Inferior parietal cortex (tissue), 1 donor: ENCODE results near the gene FAM136A.
A peak's percentile ranks its signal among the peaks of the same experiment; 100 is the strongest.
"Not testable (repeated sequence)": the region's sequence is repeated elsewhere in the genome, so short reads cannot be mapped to it uniquely, and the experiment has no call there.

ENCODE experiments used
- DNase-seq: peaks from one replicate; pipeline ENCODE4 v3.0.0-alpha.2; 2016; ENCODE audit errors: extremely low spot score

FAM136A gene

DNA sequence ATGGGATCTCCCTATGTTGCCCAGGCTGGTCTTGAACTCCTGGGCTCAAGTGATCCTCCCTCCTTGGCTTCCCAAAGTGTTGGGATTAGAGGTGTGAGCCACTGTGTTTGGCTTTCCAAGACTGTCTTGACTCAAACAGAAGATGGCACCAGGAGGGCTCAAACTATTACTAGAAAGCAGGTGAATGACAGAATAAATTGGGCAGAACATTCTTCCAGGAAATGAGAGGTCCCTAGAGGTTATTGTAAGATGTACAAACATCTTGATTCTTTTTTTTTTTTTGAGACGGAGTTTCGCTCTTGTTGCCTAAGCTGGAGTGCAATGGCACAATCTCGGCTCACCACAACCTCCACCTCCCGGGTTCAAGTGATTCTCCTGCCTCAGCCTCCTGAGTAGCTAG lies 4.0 kb downstream of the FAM136A start:
- not testable (repeated sequence) for DNase-seq

DNA sequence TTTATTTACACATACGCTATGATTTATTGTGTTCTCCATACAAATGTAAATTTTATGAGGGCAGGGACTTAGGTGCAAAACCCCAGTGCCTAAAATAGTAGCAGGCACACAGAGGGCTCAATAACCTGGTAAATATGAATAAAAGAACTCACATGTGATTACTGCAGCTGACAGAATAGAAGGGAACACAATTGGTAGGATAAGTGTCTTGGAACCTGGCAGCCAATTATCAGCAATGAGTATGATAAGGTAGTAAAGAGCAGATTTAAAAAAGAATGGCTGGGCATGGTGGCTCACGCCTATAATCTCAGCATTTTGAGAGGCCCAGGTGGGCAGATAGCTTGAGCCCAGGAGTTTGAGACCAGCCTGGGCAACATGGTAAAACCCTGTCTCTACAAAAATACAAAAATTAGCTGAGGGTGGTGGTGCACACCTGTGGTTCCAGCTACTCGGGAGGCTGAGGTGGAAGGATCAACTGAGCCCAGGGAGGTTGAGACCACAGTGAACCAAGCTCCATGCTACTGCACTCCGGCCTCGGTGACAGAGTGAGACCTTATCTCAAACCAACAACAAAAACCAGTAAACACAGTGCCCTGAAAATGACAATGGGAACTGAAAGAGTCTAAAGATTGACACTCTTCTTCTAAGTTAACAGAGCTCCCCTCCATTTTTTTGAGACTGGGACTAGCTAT lies 18.2 kb downstream of the FAM136A start:
- no peak for DNase-seq

DNA sequence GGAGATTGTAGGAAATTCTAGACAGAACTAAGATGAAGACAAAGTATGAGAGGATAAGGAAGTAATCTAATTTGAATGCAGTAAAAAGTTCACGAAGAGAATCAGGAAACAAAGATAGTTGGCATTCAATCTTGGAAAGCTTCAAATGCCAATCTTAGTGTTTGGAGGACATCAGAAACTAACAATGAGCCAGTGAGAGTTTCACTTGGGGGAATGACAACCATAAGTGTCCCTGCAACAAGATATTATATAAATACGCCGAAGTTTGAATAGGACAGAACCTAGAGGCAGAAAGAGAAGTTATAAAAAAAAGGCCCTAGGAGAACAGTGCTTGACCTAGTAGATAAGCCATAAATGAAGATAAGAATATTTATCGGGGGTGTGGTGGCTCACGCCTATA lies 19.4 kb downstream of the FAM136A start:
- DNase-seq: no peak

DNA sequence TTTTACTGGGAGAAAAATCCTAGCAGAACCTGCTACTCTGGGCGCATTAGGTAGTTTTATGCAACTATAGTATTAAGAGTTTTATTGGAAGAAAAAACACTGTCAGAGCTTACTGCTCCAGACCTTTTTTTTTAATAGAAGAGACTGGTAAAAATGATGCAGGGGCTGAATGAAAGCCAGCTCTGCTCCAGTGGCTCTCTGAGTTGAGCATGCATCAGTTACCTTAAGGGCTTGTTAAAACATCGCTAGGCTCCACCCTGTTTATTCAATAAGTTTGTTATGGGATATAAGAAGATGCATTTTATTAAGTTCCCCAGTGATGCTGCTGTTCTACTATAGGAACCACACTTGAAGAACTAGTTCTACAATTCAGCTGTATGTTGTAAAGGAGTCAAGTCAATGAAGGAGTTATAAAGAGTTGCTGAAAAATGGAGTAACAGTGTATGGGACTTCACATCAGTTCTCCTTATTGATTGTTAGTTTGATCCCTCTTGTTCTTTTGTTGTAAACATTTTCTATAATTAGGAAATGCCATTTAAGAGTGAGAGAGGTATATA lies 21.5 kb downstream of the FAM136A start:
- DNase-seq: no peak

DNA sequence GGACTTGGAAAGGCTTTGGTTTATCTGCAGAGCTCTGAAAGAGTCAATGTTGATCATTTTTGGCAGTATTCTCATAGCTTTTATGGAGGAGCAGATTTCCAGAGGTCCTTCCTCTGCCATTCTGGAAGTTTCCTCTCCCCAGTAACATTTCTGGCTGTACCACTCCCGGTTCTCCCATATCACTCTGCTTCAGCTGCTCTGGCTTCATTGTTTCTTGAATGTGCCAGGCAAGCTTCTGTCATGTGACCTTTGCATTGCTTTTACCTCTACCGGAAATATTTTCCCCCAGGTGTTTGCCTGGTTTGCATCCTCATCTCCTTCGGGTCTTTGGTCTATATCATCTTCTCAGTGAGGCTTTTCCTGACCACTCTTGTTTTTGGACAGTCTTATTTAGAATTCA lies 31.5 kb downstream of the FAM136A start:
- DNase-seq: no peak

DNA sequence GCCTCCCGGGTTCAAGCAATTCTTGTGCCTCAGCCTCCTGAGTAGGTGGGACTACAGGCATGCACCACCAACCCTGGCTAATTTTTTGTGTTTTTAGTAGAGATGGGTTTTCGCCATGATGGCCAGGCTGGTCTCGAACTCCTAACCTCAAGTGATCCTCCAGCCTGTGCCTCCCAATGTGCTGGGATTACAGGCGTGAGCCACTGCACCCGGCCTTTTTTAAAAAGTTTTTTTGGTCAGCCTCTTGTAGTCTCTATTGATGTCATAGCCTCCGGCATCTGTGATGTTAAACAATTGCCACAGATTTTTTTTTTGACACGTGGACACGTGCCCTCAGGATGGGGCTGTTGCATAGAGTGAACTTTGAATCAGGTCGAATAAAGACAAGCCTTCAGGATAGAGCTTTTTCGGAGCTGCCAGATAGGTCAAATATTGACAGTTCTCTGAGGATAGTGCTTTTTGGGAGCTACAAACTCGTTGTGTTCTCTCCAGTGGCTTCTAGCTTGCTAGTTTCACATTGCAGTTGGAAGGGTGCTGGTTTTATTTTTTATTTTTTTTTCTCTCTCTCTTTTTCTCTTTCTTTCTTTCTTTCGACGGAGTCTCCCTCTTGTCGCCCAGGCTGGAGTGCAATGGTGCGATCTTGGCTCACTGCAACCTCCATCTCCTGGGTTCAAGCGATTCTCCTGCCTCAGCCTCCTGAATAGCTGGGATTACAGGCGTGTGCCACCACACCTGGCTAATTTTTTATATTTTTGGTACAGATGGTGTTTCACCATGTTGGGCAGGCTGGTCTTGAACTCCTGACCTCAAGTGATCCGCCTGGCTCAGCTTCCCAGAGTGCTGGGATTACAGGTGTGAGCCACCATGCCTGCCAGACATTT lies 32.2 kb downstream of the FAM136A start:
- DNase-seq: not testable (repeated sequence)

DNA sequence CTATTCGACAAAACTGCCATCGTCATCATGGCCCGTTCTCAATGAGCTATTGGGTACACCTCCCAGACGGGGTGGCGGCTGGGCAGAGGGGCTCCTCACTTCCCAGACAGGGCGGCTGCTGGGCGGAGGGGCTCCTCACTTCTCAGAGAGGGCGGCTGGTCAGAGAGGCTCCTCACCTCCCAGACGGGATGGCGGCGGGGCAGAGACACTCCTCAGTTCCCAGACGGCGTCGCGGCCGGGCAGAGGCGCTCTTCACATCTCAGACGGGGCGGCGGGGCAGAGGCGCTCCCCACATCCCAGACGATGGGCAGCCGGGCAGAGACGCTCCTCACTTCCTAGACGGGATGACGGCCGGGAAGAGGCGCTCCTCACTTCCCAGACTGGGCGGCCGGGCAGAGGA lies 34.9 kb downstream of the FAM136A start:
- DNase-seq: not testable (repeated sequence)

DNA sequence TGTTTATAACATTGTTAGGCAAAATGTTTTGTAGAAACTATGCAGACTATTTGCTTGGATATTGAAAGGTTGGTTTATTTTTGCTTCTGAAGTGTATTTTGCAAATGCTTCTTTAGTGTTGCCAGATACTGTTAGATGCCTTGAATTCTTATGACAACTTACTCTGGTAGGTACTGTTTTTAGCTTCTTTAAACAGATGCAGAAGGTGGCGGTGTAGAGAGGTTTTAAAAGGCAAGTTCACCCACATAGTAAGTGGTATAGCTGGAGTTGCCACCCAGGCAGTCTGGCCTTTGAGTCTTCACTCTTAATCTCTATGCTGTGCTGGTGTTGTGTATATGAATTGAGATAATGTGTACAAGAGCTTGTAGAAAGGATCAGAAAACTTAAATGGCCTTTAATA lies 40.4 kb downstream of the FAM136A start:
- DNase-seq: no peak

DNA sequence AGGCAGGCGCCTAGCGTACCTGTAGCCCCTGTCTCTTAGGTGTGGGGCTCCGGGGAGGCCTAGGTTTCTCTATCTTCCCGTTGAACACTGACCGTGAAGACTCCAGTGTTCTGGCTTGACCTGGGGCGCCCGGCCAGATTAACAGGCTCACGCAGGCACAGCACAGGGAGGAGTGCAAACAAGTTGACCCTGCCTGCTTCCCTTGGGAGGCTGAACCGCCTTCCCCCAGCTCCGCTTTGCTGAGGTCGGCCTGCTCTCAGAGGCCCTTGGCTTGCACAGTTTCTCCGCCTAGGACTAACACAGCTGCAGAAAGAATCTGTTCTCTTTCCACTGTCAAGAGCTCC lies 43.4 kb downstream of the FAM136A start:
- no peak for DNase-seq

DNA sequence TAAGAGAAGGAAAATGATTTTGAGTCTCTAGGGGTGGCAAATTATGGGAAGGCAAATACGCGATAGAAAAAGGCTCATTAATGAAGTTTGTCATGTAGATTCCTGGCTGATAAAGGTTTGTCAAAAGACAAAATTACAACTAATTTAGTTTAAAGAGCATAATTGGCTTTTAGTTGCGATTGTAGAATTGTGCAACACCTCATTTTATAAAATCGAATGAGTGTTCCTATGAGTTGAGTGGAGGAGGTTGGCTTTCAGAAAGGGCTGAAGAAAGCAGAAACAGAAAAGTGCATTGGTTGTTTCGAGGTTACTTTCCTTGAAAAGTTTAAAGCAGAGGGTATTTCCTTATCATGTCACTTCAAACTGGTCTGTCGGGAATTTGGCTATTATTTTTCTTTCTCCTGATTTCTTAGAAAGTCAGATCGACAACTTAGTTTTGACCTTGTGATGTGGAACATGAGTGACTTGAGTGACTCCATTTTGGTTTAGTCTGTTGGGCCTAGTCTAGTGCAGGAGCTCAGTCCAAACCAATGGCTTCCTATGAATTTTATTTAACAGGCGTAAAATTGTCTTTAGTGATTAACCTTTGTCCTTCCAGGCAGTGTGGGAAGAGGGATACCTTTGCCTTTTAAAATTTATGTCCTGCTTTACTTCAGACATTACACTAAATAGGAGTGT lies 46.1 kb downstream of the FAM136A start:
- DNase-seq: no peak

DNA sequence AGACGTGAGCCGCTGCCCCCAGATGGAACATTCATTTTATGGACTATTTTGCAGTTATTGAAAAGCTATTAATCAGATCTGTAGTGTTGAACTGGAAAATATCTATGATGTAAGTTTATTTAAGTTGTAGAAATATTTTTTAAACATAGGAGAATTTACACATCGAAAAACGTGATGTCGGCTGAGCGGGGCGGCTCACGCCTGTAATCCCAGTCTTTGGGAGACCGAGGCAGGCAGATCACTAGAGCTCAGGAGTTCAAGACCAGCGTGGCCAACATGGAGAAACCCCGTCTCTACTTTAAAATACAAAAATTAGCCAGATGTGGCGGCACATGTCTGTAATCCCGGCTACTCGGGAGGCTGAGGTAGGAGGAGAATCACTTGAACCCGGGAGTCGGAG lies 51.4 kb downstream of the FAM136A start:
- no peak for DNase-seq

DNA sequence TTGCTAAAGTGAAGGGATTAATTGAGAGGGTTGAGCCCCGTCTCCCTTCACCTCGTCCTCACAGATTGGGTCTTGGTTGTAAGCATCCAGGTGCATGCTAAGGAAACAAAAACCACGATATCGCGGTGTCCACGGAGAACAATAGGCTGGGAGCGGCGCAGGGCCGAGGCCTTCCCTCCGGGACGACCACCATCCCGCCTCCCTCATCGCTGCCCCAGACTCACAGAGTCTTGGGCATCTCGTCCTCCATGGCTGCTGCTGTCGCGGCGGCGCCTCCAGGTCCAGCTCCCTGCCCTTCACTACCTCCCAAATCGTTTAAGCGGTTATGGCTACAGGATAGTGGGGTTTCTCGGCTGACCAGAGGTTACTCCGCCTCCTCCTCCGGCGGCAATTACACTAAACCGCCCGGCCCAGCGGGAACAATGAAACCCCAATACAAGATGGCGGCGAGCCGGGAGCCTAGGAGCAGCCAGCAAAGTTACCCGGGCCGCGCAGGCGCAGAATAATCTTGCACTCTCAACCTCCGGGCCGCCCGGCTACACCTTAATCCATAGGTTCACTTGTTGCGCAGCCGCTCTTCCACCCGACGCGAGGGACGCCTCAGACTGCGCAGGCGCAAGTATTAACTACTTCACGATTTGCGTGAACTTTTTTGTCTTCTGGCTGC lies 53.6 kb downstream of the FAM136A start, which contains the start of gene TIA1:
TIA1 (minus strand) TSS at position 448 of the 667 bp plus-strand sequence; CDS start at position 250, 198 bp downstream.
- DNase-seq: peak; percentile 98

DNA sequence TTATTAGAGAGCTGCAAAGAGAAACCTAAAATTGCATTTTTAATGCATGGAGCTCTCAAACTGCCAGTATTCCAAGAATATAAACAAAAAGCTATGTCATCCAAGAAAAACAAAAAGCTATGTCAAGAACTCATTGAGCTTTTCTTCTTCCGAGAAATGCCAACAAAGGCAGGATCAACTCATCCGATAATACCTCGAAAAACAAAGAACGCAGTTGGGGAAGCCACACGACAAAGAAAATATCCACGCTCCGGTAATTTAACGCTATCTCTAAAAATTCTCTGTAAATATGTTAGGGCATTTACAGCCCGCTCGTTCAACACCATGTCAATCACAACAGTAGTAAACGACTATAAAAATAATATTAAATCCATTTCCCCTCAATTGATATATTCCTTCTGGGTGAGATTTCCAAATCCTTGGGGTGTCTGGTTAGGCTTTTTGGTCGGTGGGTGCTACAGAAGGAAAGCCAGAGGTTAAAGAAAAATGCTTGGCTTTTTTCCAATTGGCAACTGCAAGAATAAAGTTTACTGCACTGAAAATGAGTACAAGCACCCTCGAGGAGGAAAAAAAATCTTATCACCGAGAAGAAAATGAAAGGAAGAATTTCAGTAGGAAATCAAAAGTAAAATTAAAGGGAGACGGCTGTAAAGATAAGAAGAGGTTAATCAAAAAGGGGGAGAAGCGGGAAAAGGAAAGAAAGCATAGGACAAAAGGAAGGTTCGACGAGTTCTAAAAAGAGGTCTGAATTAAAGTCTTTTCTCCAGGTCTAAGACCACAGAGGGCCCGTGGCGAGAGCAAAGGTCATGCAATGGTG lies 54.3 kb downstream of the FAM136A start:
- DNase-seq: peak; percentile 70
